NCI-H2227 (cell line): ENCODE results near the gene DSC3.
"Not testable (repeated sequence)": the region's sequence is repeated elsewhere in the genome, so short reads cannot be mapped to it uniquely, and the experiment has no call there.

Experiments
- DNase-seq: peaks from one replicate; lab custom pipeline; 2025; ENCODE audit not compliant: unreplicated experiment; lab: John Stamatoyannopoulos, UW

The DSC3 gene

GRCh38 chr18:31041271-31042083 lies 1.1 kb downstream of the DSC3 start:
- no peak for DNase-seq

DNA sequence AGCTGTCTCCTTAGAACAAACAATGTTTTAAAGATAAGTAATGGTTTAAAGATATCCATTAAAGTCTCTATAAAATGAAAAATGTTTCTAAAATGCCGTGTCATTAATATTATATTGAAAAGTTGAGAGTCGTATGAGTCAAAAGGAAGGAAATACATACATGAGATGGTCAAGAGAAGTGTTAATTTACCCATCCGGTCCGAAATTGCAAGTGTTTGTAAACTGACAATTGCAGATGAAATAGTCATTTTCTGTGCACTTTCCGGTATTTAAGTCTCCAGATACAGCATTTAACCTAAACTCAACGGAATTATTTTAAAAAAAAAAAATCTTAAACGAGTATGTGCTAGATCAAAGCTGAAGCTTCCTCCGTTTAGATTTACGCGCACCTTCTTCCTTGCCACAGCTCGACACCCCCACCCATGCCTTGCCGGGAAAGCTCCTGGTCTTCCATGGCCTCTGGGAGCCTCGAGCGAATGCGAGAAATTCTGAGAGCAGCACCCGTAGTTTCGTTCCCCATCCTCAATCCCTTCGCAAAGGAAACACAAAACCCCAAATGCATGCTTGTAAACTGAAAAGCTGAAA lies 1.8 kb downstream of the DSC3 start:
- no peak for DNase-seq

- DNase-seq = no peak
Measured at GRCh38 chr18:31039426-31039825, 3.1 kb downstream of the DSC3 start.

- DNase-seq = not testable (repeated sequence)
Measured at GRCh38 chr18:31037686-31038085, 4.9 kb downstream of the DSC3 start.

DNA sequence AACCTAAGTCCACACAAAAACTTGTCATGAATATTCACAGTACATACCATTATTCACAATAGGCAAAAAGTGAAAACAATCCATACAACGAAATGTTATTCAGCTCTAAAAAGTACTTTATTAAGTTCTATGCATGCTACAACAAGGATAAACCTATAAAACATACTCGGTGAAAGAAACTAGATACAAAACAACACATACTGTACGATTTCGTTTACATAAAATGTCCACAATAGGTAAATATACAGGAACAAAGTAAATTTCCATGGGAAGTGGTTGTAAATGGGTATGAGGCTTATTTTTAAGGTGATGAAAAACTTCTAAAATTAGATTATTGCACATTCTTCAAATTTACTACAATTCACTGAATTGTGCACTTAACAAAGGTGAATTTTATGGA lies 8.0 kb downstream of the DSC3 start:
- no peak for DNase-seq

DNA sequence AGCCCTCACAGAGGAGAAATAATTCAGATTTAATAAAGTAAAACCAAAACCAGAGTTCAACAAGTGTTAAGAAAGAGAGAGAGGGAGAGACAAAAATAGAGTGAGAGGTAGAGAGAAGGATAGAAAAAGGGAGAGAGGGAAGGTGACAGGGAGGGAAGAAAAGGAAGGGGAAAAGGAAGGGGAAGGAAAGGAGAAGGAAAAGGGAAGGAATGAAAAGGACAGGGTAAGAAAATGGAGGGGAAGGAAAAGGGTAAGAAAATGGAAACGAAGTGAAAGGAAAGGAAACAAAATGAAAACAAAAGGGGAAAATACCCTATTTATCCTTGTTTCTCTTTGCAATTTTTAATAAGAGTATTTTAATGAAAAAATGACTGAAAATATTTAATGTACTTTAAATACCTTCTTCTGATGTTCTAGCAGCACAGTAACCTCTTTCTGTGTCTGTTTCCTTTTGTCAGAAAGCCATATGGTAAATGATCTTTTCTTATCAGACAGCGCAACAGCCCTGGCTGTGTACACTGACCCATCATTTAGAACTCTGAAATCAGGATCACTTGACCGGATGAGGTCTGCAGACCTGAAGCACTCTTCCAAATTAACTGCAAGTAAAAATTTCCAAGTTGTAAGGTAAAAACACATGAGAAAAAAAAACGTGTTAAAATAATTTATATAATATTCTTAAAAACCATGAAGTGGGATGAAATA lies 11.8 kb downstream of the DSC3 start:
- no peak for DNase-seq

DNA sequence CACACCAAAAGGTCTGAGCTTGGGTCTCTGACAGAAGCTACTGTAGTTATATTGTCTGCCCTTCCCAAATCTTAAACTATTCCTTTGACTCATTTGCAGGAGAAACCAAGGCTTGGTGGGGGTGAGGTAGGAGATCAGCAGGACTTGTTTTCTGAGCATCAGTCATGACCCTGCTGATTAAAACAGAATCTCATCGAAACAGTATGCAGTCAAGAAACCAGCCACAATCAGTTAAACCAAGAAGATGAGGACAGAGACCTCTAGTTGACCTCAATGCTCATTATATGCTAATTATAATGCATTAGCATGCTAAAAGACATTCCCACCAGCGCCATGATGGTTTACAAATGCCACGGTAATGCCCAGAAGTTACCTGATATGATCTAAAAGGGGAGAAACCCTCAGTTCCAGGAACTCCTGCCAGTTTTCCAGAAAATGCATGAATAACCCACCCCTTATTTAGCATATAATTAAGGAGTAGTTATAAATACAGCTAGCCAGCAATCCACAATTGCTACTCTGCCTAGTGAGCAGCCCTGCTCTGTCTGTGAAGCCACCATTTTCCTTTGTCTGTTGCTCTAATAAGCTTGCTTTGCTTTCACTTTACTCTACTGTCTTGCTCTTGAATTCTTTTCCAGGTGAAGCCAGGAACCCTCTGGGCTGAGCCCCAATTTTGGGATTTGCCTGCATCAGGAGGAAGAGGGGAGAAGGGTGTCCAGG lies 26.7 kb downstream of the DSC3 start:
- DNase-seq = no peak

DNA sequence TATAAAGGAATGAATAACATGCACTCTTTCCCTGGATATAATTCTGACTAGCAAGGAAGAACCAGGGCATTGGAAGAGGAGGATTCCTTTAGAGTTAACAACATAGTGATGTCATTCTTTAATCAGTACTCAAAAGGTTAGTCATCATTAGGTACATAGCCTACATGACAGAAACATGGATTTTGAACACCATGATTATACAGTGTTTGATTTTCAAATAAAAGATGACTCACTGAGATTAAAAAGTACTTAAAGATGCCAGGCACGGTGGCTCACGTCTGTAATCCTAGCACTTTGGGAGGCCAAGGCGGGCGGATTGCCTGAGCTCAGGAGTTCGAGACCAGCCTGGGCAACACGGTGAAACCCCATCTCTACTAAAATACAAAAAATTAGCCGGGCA lies 31.1 kb downstream of the DSC3 start:
- DNase-seq = not testable (repeated sequence)

GRCh38 chr18:31010601-31011000 lies 31.9 kb downstream of the DSC3 start:
- DNase-seq = no peak

GRCh38 chr18:30999887-31000628 lies 42.5 kb downstream of the DSC3 start:
- no peak for DNase-seq

GRCh38 chr18:30999186-30999585 lies 43.4 kb downstream of the DSC3 start:
- DNase-seq = no peak

DNA sequence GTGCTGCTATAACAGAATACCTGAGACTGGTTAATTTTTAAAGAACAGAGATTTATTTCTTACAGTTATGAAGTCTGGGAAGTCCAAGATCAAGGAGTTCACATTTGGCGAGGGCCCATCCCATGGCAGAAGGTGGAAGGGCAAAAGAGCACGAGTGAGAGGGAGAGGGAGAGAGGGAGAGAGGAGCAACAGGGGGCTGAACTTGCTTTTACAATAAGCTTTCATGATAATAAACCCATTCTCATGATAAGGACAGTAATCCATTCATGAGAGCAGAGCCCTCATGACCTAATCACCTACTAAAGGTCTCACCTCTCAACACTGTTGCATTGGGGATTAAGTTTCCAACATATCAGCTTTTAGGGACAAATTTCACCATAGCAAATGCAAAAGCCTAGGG lies 45.3 kb downstream of the DSC3 start:
- DNase-seq = no peak

DNA sequence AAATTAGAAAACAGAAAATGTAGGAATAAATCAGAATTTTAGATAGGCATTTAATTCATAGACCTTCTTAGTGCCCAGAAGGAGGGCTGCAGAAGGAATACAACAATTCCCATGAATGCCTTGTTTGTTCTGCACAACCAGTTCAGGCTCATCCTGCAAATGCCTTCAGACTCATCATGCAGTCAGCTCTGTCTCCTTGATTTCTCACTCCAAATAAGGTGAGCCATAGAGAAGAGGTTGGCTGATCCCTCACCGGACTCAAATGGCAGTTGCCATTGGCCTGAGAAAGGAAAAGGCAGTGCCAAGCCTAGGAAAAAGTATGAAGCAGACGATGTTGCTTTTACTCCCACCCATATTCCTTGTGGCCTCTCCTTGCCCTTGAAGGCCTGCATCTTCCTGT lies 50.3 kb downstream of the DSC3 start:
- DNase-seq = no peak

GRCh38 chr18:30991397-30991796 lies 51.1 kb downstream of the DSC3 start:
- no peak for DNase-seq

DNA sequence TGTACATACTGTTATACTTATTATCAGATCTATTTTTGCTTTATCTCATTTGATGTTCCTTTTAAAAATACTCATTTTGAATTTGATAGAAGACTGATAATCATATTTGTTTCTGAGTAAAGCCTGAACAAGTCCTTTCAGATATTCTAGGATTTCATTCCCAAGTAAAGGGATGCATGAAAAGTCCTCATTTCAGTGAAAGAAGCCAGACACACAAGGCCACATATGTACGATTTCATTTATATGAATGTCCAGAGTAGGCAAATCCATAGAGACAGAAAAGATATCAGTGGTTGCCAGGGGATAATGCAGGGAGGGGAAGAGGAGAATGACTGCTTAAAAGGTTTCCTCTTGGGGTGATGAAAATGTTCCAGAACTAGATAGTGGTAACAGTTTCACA lies 53.4 kb downstream of the DSC3 start:
- no peak for DNase-seq

DNA sequence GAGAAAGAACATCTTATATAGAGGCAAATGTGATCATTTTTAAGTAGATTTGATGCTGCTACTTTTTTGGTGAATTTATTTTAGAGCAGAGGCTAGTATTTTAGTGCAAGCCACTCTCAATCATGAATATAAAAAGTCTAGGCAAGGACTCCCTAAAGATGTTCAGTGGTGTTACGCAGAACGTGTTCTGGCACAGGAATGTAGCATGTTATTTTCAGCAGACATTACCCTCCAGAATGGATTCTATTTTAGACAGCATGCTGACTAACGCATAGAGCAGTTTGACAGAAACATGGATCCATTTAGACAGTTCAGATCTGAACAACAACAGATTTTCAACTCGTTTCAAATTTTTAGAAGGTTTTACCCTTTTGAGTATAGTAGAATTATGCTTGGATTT lies 54.1 kb downstream of the DSC3 start:
- no peak for DNase-seq

GRCh38 chr18:30987467-30988241 lies 54.9 kb downstream of the DSC3 start:
- DNase-seq = no peak

GRCh38 chr18:30985753-30986152 lies 56.8 kb downstream of the DSC3 start:
- no peak for DNase-seq

DNA sequence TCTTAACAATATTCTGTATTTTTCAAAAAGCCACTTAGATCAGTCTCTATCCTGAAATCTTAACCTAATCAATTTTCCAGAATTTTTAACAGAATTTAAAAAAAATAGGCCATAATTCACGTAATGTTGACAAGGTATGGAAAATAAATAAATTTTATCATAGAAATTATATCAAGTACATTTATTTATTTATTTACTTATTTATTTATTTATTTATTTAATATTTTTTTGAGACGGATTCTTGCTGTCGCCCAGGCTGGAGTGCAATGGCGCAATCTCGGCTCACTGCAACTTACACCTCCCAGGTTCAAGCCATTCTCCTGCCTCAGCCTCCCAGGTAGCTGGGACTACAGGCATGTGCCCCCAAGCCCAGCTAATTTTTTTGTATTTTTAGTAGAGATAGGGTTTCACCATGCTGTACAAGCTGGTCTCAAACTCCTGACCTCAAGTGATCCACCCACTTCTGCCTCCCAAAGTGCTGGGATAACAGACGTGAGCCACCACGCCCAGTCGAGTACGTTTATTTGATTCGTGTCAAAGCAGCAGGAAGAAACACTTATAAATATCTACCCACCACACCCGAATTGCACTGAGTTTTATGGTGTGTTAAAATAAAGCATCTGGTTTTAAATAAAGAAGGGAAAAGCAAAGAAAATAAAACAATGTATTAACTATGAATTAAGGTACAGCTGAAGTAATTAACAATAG lies 60.1 kb downstream of the DSC3 start:
- no peak for DNase-seq
